ENCODE results near the gene PPA1. TPM values are rescaled to one million over a fixed set of nuclear protein-coding genes. Genes with fewer than 3 reads are reported as not detected.

PPA1 gene
- 100 to 1,000 TPM; 124 to 132 TPM for total RNA-seq

GRCh38 chr10:70233109-70233938, at the start of gene PPA1:
PPA1 (minus strand) TSS chr10:70233429; CDS start chr10:70233327, 102 bp downstream.
- CTCF ChIA-PET = interaction anchor here (0.7 to 3.1 kb wide), 7 partner anchors 10 to 131 kb away, joined by 3 to 23 read pairs (median 4); no protein-coding TSS in a partner anchor
- POLR2A ChIA-PET = interaction anchor here (0.5 to 0.6 kb wide), 2 partner anchors 87 to 131 kb away, joined by 3 to 7 read pairs; partner anchors contain the start of gene TYSND1
- H3K4me1 Mint-ChIP-seq = peaks cover 46% of the 10 kb centered on the region
- H3K27ac Mint-ChIP-seq = peak within 1 kb of the TSS; percentile 92
- no peaks in the 10 kb centered on the region for H3K9me3 Mint-ChIP-seq
- H3K27me3 Mint-ChIP-seq = no peaks in the 10 kb centered on the region
- peak; percentile 99 for DNase-seq
- H3K36me3 Mint-ChIP-seq (ENCODE audit: low read depth) = peaks cover 17% of the 10 kb centered on the region
- peak within 1 kb of the TSS; percentile 75 for H3K4me3 Mint-ChIP-seq

GRCh38 chr10:70281609-70282008, 48.4 kb upstream of the PPA1 start:
- H3K27me3 Mint-ChIP-seq = peaks cover 61% of the 10 kb centered on the region
- DNase-seq = no peak
- peaks cover 5% of the 10 kb centered on the region for H3K4me1 Mint-ChIP-seq
- H3K36me3 Mint-ChIP-seq (ENCODE audit: low read depth) = no peaks in the 10 kb centered on the region
- H3K9me3 Mint-ChIP-seq = no peaks in the 10 kb centered on the region
- ChIA-PET CTCF (interaction anchor here (2.5 kb wide), 1 partner anchor 9 kb away, joined by 10 read pairs; no protein-coding TSS in a partner anchor), POLR2A (interaction anchor here (0.5 kb wide), 1 partner anchor 26 kb away, joined by 3 read pairs; no protein-coding TSS in a partner anchor)
- H3K4me3 Mint-ChIP-seq = no peak overlapping the region
- no peak overlapping the region for H3K27ac Mint-ChIP-seq

- no peak for DNase-seq
- POLR2A ChIA-PET = no interaction called here
- Mint-ChIP-seq H3K4me3 (no peak overlapping the region), H3K4me1 (peaks cover 5% of the 10 kb centered on the region), H3K27ac (no peak overlapping the region), H3K27me3 (peaks cover 47% of the 10 kb centered on the region), H3K9me3 (no peaks in the 10 kb centered on the region), H3K36me3 (ENCODE audit: low read depth) (no peaks in the 10 kb centered on the region)
- CTCF ChIA-PET = no interaction called here
Measured at GRCh38 chr10:70280099-70280498, 46.9 kb upstream of the PPA1 start.

GRCh38 chr10:70277396-70278030, 44.3 kb upstream of the PPA1 start:
- no peaks in the 10 kb centered on the region for H3K36me3 Mint-ChIP-seq (ENCODE audit: low read depth)
- POLR2A ChIA-PET = no interaction called here
- DNase-seq = no peak
- CTCF ChIA-PET = interaction anchor here (0.6 to 1.9 kb wide), 2 partner anchors 8 to 1081 kb away, joined by 4 to 5 read pairs; no protein-coding TSS in a partner anchor
- H3K27me3 Mint-ChIP-seq = peaks cover 26% of the 10 kb centered on the region
- H3K9me3 Mint-ChIP-seq = no peaks in the 10 kb centered on the region
- H3K4me3 Mint-ChIP-seq = no peak overlapping the region
- H3K27ac Mint-ChIP-seq = no peak overlapping the region
- peaks cover 5% of the 10 kb centered on the region for H3K4me1 Mint-ChIP-seq

GRCh38 chr10:70274643-70275042, 41.4 kb upstream of the PPA1 start:
- Mint-ChIP-seq H3K4me3 (no peak overlapping the region), H3K27me3 (peaks cover 1% of the 10 kb centered on the region), H3K36me3 (ENCODE audit: low read depth) (no peaks in the 10 kb centered on the region), H3K27ac (no peak overlapping the region), H3K9me3 (no peaks in the 10 kb centered on the region), H3K4me1 (peaks cover 16% of the 10 kb centered on the region)
- CTCF ChIA-PET = interaction anchor here (0.9 to 1.4 kb wide), 2 partner anchors 15 to 19 kb away, joined by 3 read pairs; no protein-coding TSS in a partner anchor
- POLR2A ChIA-PET = no interaction called here
- no peak for DNase-seq

GRCh38 chr10:70272925-70273316, 39.7 kb upstream of the PPA1 start:
- no peak overlapping the region for H3K4me3 Mint-ChIP-seq
- H3K4me1 Mint-ChIP-seq = peaks cover 16% of the 10 kb centered on the region
- no peaks in the 10 kb centered on the region for H3K36me3 Mint-ChIP-seq (ENCODE audit: low read depth)
- H3K27ac Mint-ChIP-seq = peak overlapping the region; percentile 58
- peak; percentile 14 for DNase-seq
- no peaks in the 10 kb centered on the region for H3K9me3 Mint-ChIP-seq
- POLR2A ChIA-PET = no interaction called here
- CTCF ChIA-PET = interaction anchor here (0.6 to 2.3 kb wide), 14 partner anchors 9 to 170 kb away, joined by 3 to 10 read pairs (median 4); partner anchors contain the start of gene PPA1
- H3K27me3 Mint-ChIP-seq = no peaks in the 10 kb centered on the region

- no peaks in the 10 kb centered on the region for H3K27me3 Mint-ChIP-seq
- CTCF ChIA-PET = interaction anchor here (0.6 to 2.3 kb wide), 14 partner anchors 10 to 171 kb away, joined by 3 to 10 read pairs (median 4); partner anchors contain the start of gene PPA1
- no peak for DNase-seq
Measured at GRCh38 chr10:70271996-70272924, 39.0 kb upstream of the PPA1 start.

GRCh38 chr10:70270952-70271351, 37.7 kb upstream of the PPA1 start:
- no peak for DNase-seq
- ChIA-PET CTCF (interaction anchor here (0.9 to 1.1 kb wide), 2 partner anchors 49 to 93 kb away, joined by 3 to 5 read pairs; no protein-coding TSS in a partner anchor), POLR2A (no interaction called here)
- Mint-ChIP-seq H3K4me3 (no peak overlapping the region), H3K4me1 (peaks cover 21% of the 10 kb centered on the region), H3K9me3 (no peaks in the 10 kb centered on the region), H3K27me3 (peaks cover 2% of the 10 kb centered on the region), H3K36me3 (ENCODE audit: low read depth) (no peaks in the 10 kb centered on the region), H3K27ac (no peak overlapping the region)

More at GRCh38 chr10:70271996-70272924, 39.0 kb upstream of the PPA1 start:
- no peak overlapping the region for H3K4me3 Mint-ChIP-seq
- peak overlapping the region; percentile 52 for H3K27ac Mint-ChIP-seq
- H3K4me1 Mint-ChIP-seq = peaks cover 17% of the 10 kb centered on the region
- POLR2A ChIA-PET = no interaction called here
- no peaks in the 10 kb centered on the region for H3K36me3 Mint-ChIP-seq (ENCODE audit: low read depth)
- H3K9me3 Mint-ChIP-seq = no peaks in the 10 kb centered on the region

- POLR2A ChIA-PET = no interaction called here
- no peaks in the 10 kb centered on the region for H3K9me3 Mint-ChIP-seq
- H3K36me3 Mint-ChIP-seq (ENCODE audit: low read depth) = no peaks in the 10 kb centered on the region
- no peak overlapping the region for H3K27ac Mint-ChIP-seq
- no peak overlapping the region for H3K4me3 Mint-ChIP-seq
- peaks cover 3% of the 10 kb centered on the region for H3K27me3 Mint-ChIP-seq
- H3K4me1 Mint-ChIP-seq = peaks cover 21% of the 10 kb centered on the region
- DNase-seq = no peak
- CTCF ChIA-PET = interaction anchor here (0.6 to 0.8 kb wide), 2 partner anchors 95 to 206 kb away, joined by 3 to 4 read pairs; no protein-coding TSS in a partner anchor
Measured at GRCh38 chr10:70269741-70270140, 36.5 kb upstream of the PPA1 start.

GRCh38 chr10:70268376-70268775, 35.1 kb upstream of the PPA1 start:
- Mint-ChIP-seq H3K4me1 (peaks cover 21% of the 10 kb centered on the region), H3K36me3 (ENCODE audit: low read depth) (no peaks in the 10 kb centered on the region), H3K27me3 (peaks cover 3% of the 10 kb centered on the region), H3K4me3 (no peak overlapping the region), H3K27ac (no peak overlapping the region), H3K9me3 (no peaks in the 10 kb centered on the region)
- POLR2A ChIA-PET = no interaction called here
- CTCF ChIA-PET = no interaction called here
- DNase-seq = no peak

- Mint-ChIP-seq H3K9me3 (no peaks in the 10 kb centered on the region), H3K27ac (no peak overlapping the region), H3K27me3 (peaks cover 3% of the 10 kb centered on the region), H3K4me1 (peaks cover 14% of the 10 kb centered on the region), H3K36me3 (ENCODE audit: low read depth) (no peaks in the 10 kb centered on the region), H3K4me3 (no peak overlapping the region)
- ChIA-PET CTCF (interaction anchor here (0.9 to 2.6 kb wide), 3 partner anchors 11 to 45 kb away, joined by 3 to 9 read pairs (median 4); no protein-coding TSS in a partner anchor), POLR2A (no interaction called here)
- no peak for DNase-seq
Measured at GRCh38 chr10:70267161-70267933, 34.1 kb upstream of the PPA1 start.

All from activated CD4-positive, alpha-beta T cell treated with anti-CD3 and anti-CD28 coated beads, Interleukin-2, amount 10 ng/mL, durations not matched to agents 7 days and 5 days (primary cell).